ENCODE results near the gene SLC17A7. TPM values are rescaled to one million over a fixed set of nuclear protein-coding genes. Genes with fewer than 3 reads are reported as not detected.

SLC17A7 gene
- total RNA-seq, 1 donor from 2014 or later = not detected

DNA sequence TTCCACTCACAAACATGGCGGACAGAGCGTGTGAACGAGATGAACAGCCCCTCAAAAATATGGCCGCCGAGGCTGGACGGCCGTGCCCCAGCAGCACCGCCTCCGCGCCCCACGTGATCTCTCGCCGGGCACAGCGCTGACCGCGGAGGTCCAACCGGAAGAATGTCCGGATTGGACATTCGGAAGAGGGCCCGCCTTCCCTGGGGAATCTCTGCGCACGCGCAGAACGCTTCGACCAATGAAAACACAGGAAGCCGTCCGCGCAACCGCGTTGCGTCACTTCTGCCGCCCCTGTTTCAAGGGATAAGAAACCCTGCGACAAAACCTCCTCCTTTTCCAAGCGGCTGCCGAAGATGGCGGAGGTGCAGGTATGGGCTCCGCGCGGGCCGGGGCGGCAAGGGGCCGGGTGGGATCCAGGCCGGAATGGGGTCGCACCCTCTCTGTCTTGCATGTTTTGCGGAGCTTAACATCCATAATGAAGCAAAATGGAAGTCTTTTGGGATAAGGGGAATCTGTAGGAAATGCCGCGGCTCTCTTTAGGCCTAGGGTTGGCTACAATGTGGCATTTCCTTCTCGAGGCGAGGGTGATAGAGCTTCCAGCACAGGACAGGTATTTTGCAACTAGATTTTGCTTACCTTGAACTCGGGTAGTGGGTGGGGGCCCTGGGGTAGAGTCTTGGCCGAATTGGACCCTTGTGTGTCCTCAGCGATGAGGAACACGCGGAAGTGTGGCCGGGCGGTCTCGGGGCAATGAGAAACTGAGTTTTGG lies 46.1 kb upstream of the SLC17A7 start, which contains the start of gene RPL13A:
TSS of gene RPL13A (plus strand) at position 332 of the 769 bp plus-strand sequence. CDS start at position 354, 22 bp downstream.
- Histone ChIP-seq H3K4me3 (ENCODE audit: low read depth, low read length) (peak within 1 kb of the TSS; percentile 81), H3K36me3 (ENCODE audit: control insufficient read depth, insufficient read depth, low read length) (peaks cover 11% of the 10 kb centered on the region), H3K27me3 (ENCODE audit: control insufficient read depth, insufficient read depth, low read length) (no peaks in the 10 kb centered on the region)
- TF ChIP-seq, protein P1, sequence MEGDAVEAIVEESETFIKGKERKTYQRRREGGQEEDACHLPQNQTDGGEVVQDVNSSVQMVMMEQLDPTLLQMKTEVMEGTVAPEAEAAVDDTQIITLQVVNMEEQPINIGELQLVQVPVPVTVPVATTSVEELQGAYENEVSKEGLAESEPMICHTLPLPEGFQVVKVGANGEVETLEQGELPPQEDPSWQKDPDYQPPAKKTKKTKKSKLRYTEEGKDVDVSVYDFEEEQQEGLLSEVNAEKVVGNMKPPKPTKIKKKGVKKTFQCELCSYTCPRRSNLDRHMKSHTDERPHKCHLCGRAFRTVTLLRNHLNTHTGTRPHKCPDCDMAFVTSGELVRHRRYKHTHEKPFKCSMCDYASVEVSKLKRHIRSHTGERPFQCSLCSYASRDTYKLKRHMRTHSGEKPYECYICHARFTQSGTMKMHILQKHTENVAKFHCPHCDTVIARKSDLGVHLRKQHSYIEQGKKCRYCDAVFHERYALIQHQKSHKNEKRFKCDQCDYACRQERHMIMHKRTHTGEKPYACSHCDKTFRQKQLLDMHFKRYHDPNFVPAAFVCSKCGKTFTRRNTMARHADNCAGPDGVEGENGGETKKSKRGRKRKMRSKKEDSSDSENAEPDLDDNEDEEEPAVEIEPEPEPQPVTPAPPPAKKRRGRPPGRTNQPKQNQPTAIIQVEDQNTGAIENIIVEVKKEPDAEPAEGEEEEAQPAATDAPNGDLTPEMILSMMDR (IDR thresholded peaks at IDR 0.05; ENCODE audit: insufficient read depth, low read length, poor library complexity, severe bottlenecking) = no peak
- DNase-seq (ENCODE audit: low read depth) = peak; percentile 91

DNA sequence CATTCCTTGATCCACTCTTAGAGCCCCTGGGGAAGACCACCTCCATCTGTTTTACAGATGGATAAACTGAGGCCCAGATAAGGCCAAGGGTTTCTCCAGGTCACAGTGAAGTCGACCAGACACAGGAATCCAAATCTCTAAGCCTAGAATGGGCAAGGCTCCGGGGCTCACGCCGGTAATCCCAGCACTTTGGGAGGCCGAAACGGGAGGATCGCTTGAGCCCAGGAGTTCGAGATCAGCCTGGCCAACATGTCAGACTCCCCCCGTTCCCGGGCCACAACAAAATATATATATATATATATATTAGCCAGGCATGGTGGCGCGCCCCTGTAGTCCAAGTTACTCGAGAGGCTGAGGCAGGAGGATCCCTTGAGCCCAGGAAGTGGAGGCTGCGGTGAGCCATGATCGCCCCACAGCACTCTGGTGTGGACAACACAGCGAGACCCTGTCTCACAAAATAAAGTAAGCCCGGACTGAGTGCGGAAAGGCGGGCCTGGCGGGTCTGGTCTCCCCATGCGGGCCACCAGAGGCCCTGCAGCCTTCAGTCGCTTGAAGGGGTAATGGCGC lies 45.5 kb upstream of the SLC17A7 start:
- no peak for DNase-seq (ENCODE audit: low read depth)
- TF ChIP-seq, protein P1 (IDR thresholded peaks at IDR 0.05; ENCODE audit: insufficient read depth, low read length, poor library complexity, severe bottlenecking) = no peak
- peaks cover 11% of the 10 kb centered on the region for H3K36me3 ChIP-seq (ENCODE audit: control insufficient read depth, insufficient read depth, low read length)
- no peaks in the 10 kb centered on the region for H3K27me3 ChIP-seq (ENCODE audit: control insufficient read depth, insufficient read depth, low read length)
- H3K4me3 ChIP-seq (ENCODE audit: low read depth, low read length) = no peak overlapping the region

DNA sequence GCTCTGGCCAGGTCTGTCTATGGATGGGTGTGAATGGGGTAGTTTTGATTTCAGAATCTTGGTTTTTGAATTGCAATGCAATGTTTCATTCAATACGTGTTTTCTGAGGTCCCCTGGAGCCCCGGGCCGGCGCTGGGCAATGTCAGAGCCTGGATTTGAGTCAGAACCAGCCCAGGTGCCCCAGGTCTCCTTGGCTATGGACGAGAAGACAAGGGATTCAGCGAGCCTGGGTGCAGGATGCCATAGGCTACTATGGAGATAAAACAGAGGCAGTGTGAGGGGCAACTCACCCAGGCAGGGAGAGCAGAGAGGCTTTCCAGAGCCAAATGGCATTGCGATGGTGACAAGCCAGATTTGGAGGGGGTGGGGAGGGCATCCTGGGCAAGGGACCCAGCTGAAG lies 44.9 kb upstream of the SLC17A7 start:
- DNase-seq (ENCODE audit: low read depth) = no peak
- Histone ChIP-seq H3K4me3 (ENCODE audit: low read depth, low read length) (no peak overlapping the region), H3K27me3 (ENCODE audit: control insufficient read depth, insufficient read depth, low read length) (no peaks in the 10 kb centered on the region), H3K36me3 (ENCODE audit: control insufficient read depth, insufficient read depth, low read length) (peaks cover 9% of the 10 kb centered on the region)
- TF ChIP-seq, protein P1 (IDR thresholded peaks at IDR 0.05; ENCODE audit: insufficient read depth, low read length, poor library complexity, severe bottlenecking) = no peak

DNA sequence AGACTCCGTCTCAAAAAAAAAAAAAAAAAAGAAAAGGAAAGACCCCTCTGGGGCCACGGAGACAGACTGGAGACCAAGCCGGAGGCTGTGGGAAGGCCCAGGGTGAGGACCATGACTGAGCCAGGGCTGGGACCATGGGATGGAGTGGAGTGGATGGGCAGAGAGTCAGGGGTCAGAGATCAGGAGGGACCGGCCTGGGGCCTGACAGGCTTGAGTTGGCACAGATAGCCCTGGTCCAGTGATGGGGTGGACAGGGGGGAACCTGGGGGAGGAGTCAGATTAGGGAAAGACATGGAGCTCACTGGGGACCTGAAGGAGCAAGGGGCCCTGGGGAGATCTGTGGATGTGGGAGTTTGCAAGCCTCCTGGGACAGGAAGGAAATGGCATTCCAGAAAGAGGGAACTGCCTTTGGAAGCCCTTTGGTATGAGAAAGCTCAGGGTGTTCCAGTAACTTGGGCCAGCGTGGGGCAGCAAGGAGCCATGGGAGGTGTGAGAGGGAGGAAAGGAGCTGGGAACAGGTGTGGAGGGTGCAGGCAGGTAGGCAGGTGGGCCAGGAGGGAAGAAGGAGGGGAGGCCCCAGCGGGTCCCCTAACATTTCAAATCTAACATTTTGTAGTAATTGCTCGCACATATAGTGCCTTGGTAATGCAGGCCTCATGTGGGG lies 39.8 kb upstream of the SLC17A7 start:
- Histone ChIP-seq H3K27me3 (ENCODE audit: control insufficient read depth, insufficient read depth, low read length) (no peaks in the 10 kb centered on the region), H3K36me3 (ENCODE audit: control insufficient read depth, insufficient read depth, low read length) (no peaks in the 10 kb centered on the region), H3K4me3 (ENCODE audit: low read depth, low read length) (no peak overlapping the region)
- DNase-seq (ENCODE audit: low read depth) = no peak
- TF ChIP-seq, protein P1 (IDR thresholded peaks at IDR 0.05; ENCODE audit: insufficient read depth, low read length, poor library complexity, severe bottlenecking) = no peak

DNA sequence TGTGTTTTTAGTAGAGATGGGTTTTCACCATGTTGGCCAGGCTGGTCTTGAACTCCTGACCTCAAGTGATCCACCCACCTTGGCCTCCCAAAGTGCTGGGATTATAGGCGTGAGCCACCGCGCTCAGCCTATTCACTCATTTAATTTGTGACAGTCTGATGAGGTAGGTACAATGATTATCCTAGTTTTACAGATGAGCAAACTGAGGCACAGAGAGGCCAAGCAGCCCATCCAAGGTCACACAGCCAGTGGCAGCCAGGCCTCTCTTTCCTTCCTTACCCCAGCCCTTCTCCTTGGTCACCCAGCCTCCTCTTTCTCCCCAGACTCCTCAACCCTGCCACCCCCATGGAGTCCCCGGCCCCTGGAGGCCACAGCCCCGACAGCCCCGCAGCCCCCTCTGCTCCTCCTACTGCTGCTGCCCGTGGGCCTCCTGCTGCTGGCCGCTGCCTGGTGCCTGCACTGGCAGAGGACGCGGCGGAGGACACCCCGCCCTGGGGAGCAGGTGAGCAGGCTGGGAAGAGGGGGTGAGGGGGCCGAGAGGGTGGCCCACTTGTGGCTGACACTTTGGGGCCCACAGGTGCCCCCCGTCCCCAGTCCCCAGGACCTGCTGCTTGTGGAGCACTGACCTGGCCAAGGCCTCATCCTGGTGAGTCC lies 38.8 kb upstream of the SLC17A7 start:
- TF ChIP-seq, protein P1 (IDR thresholded peaks at IDR 0.05; ENCODE audit: insufficient read depth, low read length, poor library complexity, severe bottlenecking) = no peak
- H3K27me3 ChIP-seq (ENCODE audit: control insufficient read depth, insufficient read depth, low read length) = no peaks in the 10 kb centered on the region
- no peaks in the 10 kb centered on the region for H3K36me3 ChIP-seq (ENCODE audit: control insufficient read depth, insufficient read depth, low read length)
- DNase-seq (ENCODE audit: low read depth) = no peak
- no peak overlapping the region for H3K4me3 ChIP-seq (ENCODE audit: low read depth, low read length)

Measured in kidney epithelial cell (primary cell).